Hematopoietic multipotent progenitor cell treated with erythropoietin and hydrocortisone succinate and interleukin-3 and kit ligand, for 8 days (in vitro differentiated cells): ENCODE measurements around the gene CBL.
"Not testable (repeated sequence)": the region's sequence is repeated elsewhere in the genome, so short reads cannot be mapped to it uniquely, and the experiment has no call there.

Experiments
- DNase-seq: peaks from one replicate; pipeline ENCODE4 v3.0.0-alpha.2; 2015

Gene CBL

DNA sequence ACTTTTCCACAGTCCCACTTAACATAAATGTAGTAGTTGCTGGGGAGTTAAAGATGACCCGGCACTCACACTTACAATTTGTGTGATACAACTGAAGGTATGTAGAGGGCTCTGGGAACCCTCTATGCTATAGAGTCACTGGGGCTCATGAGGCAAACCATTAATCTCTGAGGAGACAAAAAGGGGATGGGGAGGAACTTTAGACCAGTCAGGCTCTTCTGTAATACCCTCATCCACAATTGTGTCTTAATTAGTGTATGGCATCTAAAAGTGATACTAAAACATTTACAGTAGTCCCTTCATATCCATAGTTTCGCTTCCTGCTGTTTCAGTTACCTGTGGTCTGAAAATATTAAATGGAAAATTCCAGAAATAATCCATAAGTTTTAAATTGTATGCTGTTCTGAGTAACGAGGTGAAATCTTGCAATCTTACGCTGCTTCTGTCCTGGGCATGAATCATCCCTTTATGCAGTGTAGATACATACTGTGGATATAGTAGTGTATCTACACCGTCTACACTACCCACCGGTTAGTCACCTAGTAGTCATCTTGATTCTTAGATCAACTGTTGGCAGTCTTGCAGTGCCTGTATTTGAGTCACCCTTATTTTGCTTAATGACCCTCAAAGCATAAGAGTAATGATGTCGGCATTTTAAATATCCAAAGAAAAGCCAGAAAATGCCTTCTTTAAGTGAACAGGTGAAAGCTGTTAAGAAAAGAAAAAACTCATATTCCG lies 12.2 kb downstream of the CBL start:
- DNase-seq = no peak

- no peak for DNase-seq
Measured at GRCh38 chr11:119222308-119222707, 16.2 kb downstream of the CBL start.

DNA sequence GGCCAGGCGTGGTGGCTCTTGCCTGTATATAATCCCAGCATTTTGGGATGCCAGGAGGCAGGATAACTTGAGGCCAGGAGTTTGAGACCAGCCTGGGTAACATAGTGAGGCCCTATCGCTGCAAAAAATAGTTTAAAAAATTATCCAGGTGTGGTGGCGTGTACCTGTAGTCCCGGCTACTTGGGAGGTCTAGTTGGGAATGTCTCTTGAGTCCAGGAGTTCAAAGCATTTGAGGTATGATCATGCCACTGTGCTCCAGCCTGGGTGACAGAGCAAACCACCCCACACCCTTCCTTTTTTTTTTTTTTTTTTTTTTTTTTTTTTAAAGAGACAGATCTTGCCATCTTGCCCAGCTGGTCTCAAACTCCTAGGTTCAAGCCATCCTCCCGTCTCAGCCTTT lies 16.8 kb downstream of the CBL start:
- DNase-seq = no peak

GRCh38 chr11:119223856-119224255 lies 17.7 kb downstream of the CBL start:
- DNase-seq = no peak

- not testable (repeated sequence) for DNase-seq
Measured at GRCh38 chr11:119228535-119229287, 22.6 kb downstream of the CBL start.

DNA sequence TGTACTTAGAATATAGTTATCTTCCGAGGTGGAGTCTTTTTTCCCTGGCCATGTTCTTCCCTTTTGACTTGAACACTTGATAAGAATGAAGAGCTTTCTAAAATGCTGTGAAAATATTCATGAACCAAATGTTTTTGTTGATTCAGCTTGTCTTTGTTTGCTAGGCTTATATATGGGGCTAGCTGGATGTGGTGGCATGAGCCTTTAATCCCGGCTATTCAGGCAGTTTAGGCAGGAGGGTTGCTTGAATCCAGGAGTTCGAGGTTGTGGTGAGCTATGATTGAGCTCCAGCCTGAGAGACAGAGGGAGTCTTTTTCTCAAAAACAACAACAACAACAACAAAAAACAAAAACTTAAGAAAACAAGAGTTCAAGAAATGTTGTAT lies 23.1 kb downstream of the CBL start:
- no peak for DNase-seq

GRCh38 chr11:119229741-119230140 lies 23.6 kb downstream of the CBL start:
- DNase-seq = no peak

DNA sequence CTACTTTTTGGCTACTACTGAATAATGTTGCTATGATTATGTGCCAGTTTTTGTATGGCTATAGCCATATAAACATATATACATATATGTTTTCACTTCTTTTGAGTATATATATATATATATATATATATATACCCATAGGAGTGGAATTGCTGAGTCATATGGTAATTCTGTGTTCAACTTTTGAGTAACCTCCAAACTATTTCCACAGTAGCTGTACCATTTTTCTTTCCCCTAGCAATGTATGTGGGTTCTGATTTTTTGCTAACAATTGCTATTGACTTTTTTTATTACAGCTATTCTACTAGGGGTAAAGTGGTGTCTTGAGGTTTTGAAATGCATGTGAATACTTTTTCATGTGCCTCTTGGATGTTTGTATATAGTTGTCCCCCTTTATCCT lies 30.4 kb downstream of the CBL start:
- no peak for DNase-seq

DNA sequence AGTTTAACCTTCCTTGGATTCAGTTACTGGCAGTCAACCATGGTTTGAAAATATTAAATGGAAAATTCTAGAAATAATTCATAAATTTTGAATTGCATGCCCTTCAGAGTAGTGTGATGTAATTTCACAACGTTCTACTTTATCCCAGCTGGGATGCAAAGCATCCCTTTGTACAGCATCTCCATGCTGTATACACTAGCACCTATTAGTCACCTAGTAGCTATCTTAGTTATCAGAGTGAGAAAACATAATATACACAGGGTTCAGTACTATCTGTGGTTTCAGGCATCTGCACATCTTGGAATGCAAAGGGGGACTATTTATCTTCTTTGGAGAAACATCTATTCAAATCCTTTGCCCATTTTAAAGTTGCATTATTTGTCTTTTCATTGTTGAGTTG lies 30.8 kb downstream of the CBL start:
- DNase-seq = no peak

DNA sequence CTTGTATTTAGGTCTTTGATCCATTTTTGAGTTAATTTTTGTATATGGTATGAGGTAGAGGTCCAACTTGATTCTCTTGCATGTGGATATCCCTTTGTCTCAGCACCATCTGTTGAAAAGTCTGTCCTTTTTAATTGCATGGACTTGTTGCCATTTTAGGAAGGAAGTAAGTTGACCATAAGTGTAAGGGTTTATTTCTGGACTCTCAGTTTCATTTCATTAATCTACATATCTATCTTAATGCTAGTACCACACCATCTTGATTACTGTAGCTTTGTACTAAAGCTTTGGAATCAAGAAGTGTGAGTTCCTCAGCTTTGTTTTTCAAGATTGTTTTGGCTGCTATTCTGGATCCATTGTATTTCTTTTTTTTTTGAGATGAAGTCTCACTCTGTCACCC lies 31.4 kb downstream of the CBL start:
- no peak for DNase-seq

DNA sequence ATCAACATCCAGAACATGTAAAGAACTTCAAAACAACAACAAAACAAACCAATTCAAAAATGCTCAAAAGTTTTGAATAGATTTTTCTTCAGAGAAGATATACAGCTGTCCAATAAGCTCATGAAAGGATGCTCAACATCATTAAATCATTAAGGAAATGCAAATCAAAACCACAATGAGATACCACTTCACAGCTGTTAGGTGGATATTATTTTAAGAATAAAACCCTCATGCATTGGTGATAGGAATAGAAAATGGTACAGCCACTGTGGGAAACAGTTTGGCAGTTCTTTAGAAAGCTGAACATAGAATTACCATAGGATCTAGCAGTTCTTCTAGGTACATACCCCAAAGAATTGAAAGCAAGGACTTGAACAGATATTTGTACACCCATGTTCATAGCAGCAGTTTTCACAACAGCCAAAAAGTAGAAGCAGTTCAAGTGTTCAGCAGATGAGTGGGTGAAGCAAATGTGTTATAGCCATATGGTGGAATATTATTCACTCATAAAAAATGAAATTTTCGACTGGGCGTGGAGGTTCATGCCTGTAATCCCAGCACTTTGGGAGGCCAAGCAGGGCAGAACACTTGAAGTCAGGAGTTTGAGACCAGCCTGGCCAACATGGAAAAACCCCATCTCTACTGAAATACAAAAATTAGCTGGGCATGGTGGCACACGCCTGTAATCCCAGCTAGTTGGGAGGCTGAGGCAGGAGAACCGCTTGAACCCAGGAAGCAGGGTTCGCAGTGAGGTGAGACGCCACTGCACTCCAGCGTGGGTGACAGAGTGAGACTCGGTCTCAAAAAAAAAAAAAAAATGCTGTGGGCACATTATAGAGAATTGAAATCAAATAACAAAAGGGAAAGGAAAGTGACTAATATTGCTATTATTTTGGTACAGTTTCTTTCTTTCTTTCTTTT lies 42.9 kb downstream of the CBL start:
- no peak for DNase-seq

DNA sequence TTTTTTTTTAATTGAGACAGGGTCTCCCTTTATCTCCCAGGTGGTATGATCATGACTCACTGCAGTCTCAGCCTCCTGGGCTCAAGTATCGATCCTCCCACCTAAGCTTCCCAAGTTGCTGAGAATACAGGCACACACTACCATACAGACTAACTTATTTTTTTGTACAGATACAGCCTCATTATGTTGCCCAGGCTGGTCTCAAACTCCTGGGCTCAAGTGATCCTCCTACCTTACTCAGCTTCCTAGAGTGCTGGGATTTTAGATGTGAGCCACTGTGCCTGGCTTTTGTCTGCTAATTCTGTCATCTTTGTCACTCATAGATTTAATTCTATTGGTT lies 43.5 kb downstream of the CBL start:
- DNase-seq = no peak

- DNase-seq = peak; percentile 9
Measured at GRCh38 chr11:119251114-119251513, 45.0 kb downstream of the CBL start.

DNA sequence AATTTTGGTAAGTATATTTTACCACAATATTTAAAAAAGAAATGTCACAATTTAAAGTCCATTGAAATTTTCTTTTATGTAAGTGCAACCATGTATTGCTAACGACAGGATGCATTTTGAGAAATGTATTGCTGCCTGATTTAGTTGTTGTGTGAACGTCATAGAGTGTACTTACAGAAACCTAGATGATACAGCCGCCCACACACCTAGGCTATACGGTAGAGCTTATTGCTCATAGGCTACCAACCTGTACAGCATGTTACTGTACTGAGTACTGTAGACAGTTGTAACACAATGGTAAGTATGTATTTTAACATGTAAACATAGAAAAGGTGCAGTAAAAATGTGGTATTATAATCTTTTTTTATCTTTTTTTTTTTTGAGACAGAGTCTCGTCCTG lies 48.1 kb downstream of the CBL start:
- no peak for DNase-seq

DNA sequence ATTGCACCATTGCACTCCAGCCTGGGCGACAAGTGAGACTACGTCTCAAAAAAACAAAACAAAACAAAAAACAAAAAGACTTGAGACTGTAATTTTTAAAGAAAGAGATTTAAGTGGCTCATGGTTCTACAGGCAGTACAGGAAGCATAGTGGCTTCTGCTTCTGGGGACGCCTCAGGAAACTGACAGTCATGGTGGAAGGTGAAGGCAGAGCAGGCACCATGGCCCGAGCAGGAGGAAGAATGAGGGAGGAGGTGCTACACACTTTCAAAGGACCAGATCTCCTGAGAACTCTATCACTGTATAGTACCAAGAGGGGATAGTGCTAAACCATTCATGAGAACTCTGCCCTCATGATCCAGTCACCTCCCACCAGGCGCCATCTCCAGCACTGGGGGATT lies 52.0 kb downstream of the CBL start:
- DNase-seq = no peak

DNA sequence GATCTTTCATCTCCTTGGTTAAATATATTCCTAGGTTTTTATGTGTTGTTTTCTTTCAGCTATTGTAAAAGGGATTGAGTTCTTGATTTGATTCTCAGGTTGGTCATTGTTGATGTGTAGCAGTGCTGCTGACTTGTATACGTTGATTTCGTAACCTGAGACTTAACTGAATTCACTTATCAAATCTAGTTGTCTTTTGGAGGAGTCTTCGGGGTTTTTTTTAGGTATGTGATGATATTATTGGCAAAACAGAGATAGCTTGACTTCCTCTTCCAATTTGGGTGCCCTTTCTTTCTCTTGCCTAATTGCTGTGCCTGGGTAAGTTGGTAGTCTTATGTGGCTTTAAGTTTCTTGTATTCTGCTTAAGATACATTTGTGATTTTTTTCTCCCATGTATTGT lies 52.8 kb downstream of the CBL start:
- DNase-seq = no peak

- no peak for DNase-seq
Measured at GRCh38 chr11:119262668-119263351, 56.7 kb downstream of the CBL start.

DNA sequence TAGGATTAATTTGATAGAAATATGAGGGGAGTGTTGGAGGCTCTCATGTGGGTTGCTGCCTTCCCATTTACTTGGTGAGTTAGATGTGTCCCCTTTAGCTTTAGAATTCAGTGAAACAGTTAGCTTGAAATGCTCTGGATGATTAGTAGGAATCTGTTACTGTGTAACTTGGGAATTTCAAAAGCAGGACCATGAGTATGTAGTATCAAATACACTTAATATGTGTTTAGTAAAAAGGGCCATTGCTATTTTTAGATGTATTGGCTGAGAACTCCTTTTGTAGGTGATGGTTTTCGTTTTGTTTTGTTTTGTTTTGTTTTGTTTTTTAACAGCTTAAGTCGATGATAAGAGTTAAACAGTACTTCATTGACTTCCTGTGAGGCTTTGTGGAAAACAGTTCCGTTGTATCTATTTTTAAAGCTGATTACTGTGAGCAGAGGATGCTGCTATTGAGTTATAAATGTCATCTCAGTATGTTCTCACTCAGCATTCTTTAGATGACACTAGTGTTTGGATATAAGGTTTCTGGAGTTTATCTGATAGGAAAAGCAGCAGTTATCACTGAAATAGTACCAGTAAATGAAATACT lies 57.3 kb downstream of the CBL start:
- DNase-seq = no peak

- DNase-seq = no peak
Measured at GRCh38 chr11:119266063-119266462, 59.9 kb downstream of the CBL start.

GRCh38 chr11:119266517-119267255 lies 60.5 kb downstream of the CBL start:
- no peak for DNase-seq

- DNase-seq = no peak
Measured at GRCh38 chr11:119267645-119268044, 61.5 kb downstream of the CBL start.

DNA sequence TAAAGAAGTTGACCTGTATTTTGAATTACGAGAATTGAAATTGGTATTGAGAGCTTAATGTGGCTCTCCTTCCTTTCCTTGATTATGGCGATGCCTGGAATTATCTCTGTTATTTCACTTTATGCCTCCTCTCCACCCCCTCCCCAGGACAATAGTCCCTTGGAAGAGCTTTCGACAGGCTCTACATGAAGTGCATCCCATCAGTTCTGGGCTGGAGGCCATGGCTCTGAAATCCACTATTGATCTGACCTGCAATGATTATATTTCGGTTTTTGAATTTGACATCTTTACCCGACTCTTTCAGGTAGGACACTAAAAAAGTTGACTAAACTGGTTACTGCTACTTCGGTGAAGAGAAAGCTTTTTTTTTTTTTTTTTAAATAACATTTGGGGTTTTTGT lies 67.6 kb downstream of the CBL start:
- no peak for DNase-seq
